ENCODE data around the gene CPT1C.

- TF ChIP-seq CTCF (IDR thresholded peaks at IDR 0.05; ENCODE audit: poor library complexity, severe bottlenecking) (no peak), POLR2AphosphoS5 (IDR thresholded peaks at IDR 0.05) (no peak)
Measured at GRCh38 chr19:49763230-49763629, 72.3 kb downstream of the CPT1C start, which contains the start of gene TSKS.
